ENCODE results near the gene KNSTRN. TPM values are rescaled to one million over a fixed set of nuclear protein-coding genes. Genes with fewer than 3 reads are reported as not detected.

KNSTRN gene
- total and polyA plus RNA-seq, 2 donors: 7.5 to 25.4 TPM

DNA sequence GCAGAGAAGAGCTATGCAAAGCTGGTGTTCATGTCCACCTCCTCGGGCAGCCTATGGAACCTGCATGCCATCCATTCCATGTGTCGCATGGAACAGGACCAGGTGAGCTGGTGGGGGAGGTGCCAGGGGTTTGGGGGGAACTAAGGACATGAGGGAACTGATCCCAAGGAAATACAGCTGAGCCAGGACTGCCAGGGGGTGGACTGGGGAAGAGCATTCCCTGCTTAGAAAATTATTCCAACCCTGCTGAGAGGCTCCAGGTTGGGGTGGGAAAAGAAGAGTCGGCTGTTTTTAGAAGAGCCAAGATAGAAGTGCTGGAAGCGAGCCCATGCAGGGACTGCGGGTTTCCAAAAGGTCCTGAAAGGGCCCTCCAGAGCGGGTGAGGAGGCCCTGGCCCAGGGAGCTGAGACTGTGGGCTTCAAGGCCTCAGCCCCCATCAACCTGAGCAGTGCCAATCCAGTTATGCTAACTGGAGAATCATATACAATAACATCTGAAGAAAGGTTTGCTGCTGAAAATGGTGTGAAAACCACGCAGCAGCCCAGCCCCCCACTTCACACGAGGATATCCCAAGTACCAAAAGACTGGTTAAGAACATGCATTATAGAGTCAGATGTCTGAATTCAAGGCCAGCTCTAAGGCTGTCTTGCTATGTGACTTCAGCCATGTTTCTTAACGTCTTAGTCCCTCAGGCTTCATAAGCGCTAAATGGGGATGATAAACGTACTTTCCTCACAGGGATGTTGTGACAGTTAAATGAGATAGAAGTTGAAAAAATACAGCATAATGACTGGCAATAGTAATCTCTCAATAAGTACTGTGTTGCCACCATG lies 16.7 kb upstream of the KNSTRN start:
- no peak overlapping the region for H3K4me3 ChIP-seq (ENCODE audit: low read depth, low read length)
- 85% methylated on average over 11 of the region's 11 CpGs for WGBS
- H3K4me1 ChIP-seq (ENCODE audit: insufficient read depth): no peaks in the 10 kb centered on the region

GRCh38 chr15:40366457-40367370 lies 15.8 kb upstream of the KNSTRN start:
- Histone ChIP-seq H3K27ac (ENCODE audit: low read depth) (no peak overlapping the region), H3K36me3 (ENCODE audit: insufficient read depth) (no peaks in the 10 kb centered on the region), H3K4me3 (ENCODE audit: low read depth, low read length) (no peak overlapping the region), H3K4me1 (ENCODE audit: insufficient read depth) (no peaks in the 10 kb centered on the region)
- DNase-seq (ENCODE audit: extremely low spot score): no peak
- 75% methylated on average over 14 of the region's 14 CpGs for WGBS

More for the DNA sequence above, 16.7 kb upstream of the KNSTRN start:
- DNase-seq (ENCODE audit: extremely low spot score): no peak
- Histone ChIP-seq H3K27ac (ENCODE audit: low read depth) (no peak overlapping the region), H3K36me3 (ENCODE audit: insufficient read depth) (no peaks in the 10 kb centered on the region)

DNA sequence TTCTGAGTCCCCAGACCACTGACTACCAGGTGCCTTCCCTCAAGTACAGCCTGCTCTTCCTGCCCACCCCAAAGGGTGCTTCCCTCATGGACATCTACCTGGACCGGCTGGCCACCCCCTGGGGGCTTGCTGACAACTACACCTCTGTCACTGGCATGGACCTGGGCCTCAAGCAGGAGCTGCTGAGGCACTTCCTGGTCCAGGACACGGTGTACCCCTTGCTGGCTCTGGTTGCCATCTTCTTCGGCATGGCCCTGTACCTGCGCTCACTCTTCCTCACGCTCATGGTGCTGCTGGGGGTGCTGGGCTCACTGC lies 15.2 kb upstream of the KNSTRN start:
- no peak for DNase-seq (ENCODE audit: extremely low spot score)
- H3K4me1 ChIP-seq (ENCODE audit: insufficient read depth): no peaks in the 10 kb centered on the region
- no peaks in the 10 kb centered on the region for H3K36me3 ChIP-seq (ENCODE audit: insufficient read depth)
- no peak overlapping the region for H3K27ac ChIP-seq (ENCODE audit: low read depth)
- 83% methylated on average over 5 of the region's 5 CpGs for WGBS
- no peak overlapping the region for H3K4me3 ChIP-seq (ENCODE audit: low read depth, low read length)

- H3K36me3 ChIP-seq (ENCODE audit: insufficient read depth): no peaks in the 10 kb centered on the region
- peak overlapping the region; percentile 10 for H3K4me3 ChIP-seq (ENCODE audit: low read depth, low read length)
- no peak overlapping the region for H3K27ac ChIP-seq (ENCODE audit: low read depth)
- H3K4me1 ChIP-seq (ENCODE audit: insufficient read depth): no peaks in the 10 kb centered on the region
- DNase-seq (ENCODE audit: extremely low spot score): peak; percentile 39
- 13% methylated on average over 91 of the region's 91 CpGs for WGBS
Measured at GRCh38 chr15:40367686-40368611, 14.6 kb upstream of the KNSTRN start.

DNA sequence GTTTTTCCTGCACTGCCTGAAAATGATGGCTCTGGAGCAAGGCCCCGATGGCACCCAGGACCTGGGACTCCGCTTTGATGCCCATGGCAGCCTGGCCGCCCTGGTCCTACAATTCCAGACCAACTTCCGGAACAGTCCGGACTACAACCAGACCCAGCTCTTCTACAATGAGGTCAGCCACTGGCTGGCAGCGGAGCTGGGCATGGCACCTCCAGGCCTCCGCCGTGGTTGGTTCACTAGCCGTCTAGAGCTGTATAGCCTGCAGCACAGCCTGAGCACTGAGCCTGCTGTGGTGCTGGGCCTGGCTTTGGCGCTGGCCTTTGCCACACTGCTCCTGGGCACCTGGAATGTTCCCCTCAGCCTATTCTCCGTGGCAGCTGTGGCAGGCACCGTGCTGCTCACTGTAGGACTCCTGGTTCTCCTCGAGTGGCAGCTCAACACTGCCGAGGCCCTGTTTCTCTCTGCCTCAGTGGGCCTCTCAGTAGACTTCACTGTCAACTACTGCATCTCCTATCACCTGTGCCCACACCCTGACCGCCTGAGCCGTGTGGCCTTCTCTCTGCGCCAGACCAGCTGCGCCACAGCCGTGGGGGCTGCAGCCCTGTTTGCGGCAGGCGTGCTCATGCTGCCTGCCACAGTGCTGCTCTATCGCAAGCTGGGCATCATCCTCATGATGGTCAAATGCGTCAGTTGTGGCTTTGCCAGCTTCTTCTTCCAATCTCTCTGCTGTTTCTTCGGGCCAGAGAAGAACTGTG lies 13.6 kb upstream of the KNSTRN start:
- Histone ChIP-seq H3K4me3 (ENCODE audit: low read depth, low read length) (no peak overlapping the region), H3K4me1 (ENCODE audit: insufficient read depth) (no peaks in the 10 kb centered on the region), H3K36me3 (ENCODE audit: insufficient read depth) (no peaks in the 10 kb centered on the region), H3K27ac (ENCODE audit: low read depth) (no peak overlapping the region)
- WGBS: 96% methylated on average over 24 of the region's 24 CpGs
- no peak for DNase-seq (ENCODE audit: extremely low spot score)

- Histone ChIP-seq H3K4me1 (ENCODE audit: insufficient read depth) (no peaks in the 10 kb centered on the region), H3K36me3 (ENCODE audit: insufficient read depth) (no peaks in the 10 kb centered on the region), H3K4me3 (ENCODE audit: low read depth, low read length) (no peak overlapping the region), H3K27ac (ENCODE audit: low read depth) (no peak overlapping the region)
- DNase-seq (ENCODE audit: extremely low spot score): no peak
- 87% methylated on average over 10 of the region's 10 CpGs for WGBS
Measured at GRCh38 chr15:40369474-40369869, 13.0 kb upstream of the KNSTRN start.

DNA sequence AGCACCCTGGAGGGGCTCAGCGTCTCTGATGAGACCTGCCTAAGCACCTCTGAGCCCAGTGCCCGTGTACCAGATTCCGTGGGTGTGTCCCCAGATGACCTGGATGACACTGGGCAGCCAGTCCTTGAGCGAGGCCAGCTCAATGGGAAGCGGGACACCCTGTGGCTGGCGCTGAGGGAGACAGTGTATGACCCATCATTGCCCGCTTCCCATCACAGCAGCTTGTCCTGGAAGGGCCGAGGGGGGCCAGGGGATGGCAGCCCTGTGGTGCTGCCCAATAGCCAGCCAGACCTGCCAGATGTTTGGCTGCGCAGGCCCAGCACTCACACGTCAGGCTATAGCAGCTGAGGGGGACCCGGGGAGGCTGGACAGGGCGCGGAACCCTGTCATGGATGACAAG lies 12.6 kb upstream of the KNSTRN start:
- 85% methylated on average over 13 of the region's 13 CpGs for WGBS
- H3K4me3 ChIP-seq (ENCODE audit: low read depth, low read length): no peak overlapping the region

GRCh38 chr15:40372981-40373380 lies 9.5 kb upstream of the KNSTRN start:
- WGBS: 65% methylated on average over 2 of the region's 2 CpGs
- Histone ChIP-seq H3K36me3 (ENCODE audit: insufficient read depth) (no peaks in the 10 kb centered on the region), H3K27ac (ENCODE audit: low read depth) (no peak overlapping the region), H3K4me1 (ENCODE audit: insufficient read depth) (no peaks in the 10 kb centered on the region), H3K4me3 (ENCODE audit: low read depth, low read length) (no peak overlapping the region)
- DNase-seq (ENCODE audit: extremely low spot score): no peak

More for the DNA sequence above, 12.6 kb upstream of the KNSTRN start:
- no peaks in the 10 kb centered on the region for H3K36me3 ChIP-seq (ENCODE audit: insufficient read depth)
- DNase-seq (ENCODE audit: extremely low spot score): no peak
- H3K4me1 ChIP-seq (ENCODE audit: insufficient read depth): no peaks in the 10 kb centered on the region
- no peak overlapping the region for H3K27ac ChIP-seq (ENCODE audit: low read depth)

GRCh38 chr15:40377606-40378005 lies 4.9 kb upstream of the KNSTRN start:
- Histone ChIP-seq H3K4me1 (ENCODE audit: insufficient read depth) (no peaks in the 10 kb centered on the region), H3K4me3 (ENCODE audit: low read depth, low read length) (no peak overlapping the region), H3K27ac (ENCODE audit: low read depth) (no peak overlapping the region), H3K36me3 (ENCODE audit: insufficient read depth) (no peaks in the 10 kb centered on the region)
- WGBS: 85% methylated on average over 3 of the region's 3 CpGs
- DNase-seq (ENCODE audit: extremely low spot score): no peak

GRCh38 chr15:40379374-40379773 lies 3.1 kb upstream of the KNSTRN start:
- H3K27ac ChIP-seq (ENCODE audit: low read depth): no peak overlapping the region
- 88% methylated on average over 4 of the region's 4 CpGs for WGBS

DNA sequence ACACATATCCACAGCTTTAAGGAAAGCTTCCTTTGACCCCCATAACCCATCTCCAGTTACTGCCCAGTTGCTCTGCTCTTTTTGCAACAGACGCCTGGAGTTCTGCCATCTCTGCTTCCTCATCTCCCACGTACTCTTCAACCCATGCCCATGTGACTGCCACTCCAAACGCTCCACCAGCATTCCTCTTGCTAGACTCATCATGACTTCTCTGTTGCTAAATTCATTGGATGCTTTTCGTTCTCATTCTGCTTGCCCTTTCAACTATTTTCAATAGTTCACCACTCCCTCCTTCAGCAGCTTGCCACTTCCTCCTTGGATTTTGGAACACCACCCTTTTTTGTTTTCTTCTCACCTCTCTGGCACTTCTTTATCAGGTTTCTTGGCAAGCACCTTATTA lies 2.7 kb upstream of the KNSTRN start:
- DNase-seq (ENCODE audit: extremely low spot score): no peak
- WGBS: 24% methylated on average over 4 of the region's 4 CpGs
- Histone ChIP-seq H3K4me3 (ENCODE audit: low read depth, low read length) (no peak overlapping the region), H3K27ac (ENCODE audit: low read depth) (no peak overlapping the region), H3K4me1 (ENCODE audit: insufficient read depth) (no peaks in the 10 kb centered on the region), H3K36me3 (ENCODE audit: insufficient read depth) (no peaks in the 10 kb centered on the region)

More at GRCh38 chr15:40379374-40379773, 3.1 kb upstream of the KNSTRN start:
- no peak for DNase-seq (ENCODE audit: extremely low spot score)
- no peaks in the 10 kb centered on the region for H3K36me3 ChIP-seq (ENCODE audit: insufficient read depth)
- no peaks in the 10 kb centered on the region for H3K4me1 ChIP-seq (ENCODE audit: insufficient read depth)
- no peak overlapping the region for H3K4me3 ChIP-seq (ENCODE audit: low read depth, low read length)

GRCh38 chr15:40380636-40381035 lies 1.9 kb upstream of the KNSTRN start:
- H3K4me3 ChIP-seq (ENCODE audit: low read depth, low read length): no peak overlapping the region
- 96% methylated on average over 10 of the region's 10 CpGs for whole genome bisulfite sequencing
- no peaks in the 10 kb centered on the region for H3K4me1 ChIP-seq (ENCODE audit: insufficient read depth)
- no peak overlapping the region for H3K27ac ChIP-seq (ENCODE audit: low read depth)
- DNase-seq (ENCODE audit: extremely low spot score): no peak
- no peaks in the 10 kb centered on the region for H3K36me3 ChIP-seq (ENCODE audit: insufficient read depth)

Measured in urinary bladder (tissue), 4 donors.